H1 (cell line): Measurements from ENCODE around the gene DNAL4. TPM values are rescaled to one million over a fixed set of nuclear protein-coding genes. Genes with fewer than 3 reads are reported as not detected.

Source experiments
- CTCF ChIA-PET: fragments of 300-600 bp; sonication (Branson Sonifier 250); formaldehyde crosslinking; loops from one replicate; lab custom pipeline; 2021; ENCODE audit not compliant: partially characterized antibody; lab: Charles Lee
- POLR2A ChIA-PET: fragments of 300-600 bp; sonication (Branson Sonifier 250); formaldehyde crosslinking; loops from one replicate; lab custom pipeline; 2021; ENCODE audit warnings: inconsistent platforms; ENCODE audit not compliant: partially characterized antibody; lab: Charles Lee
- DNase-seq, 2 experiments: peaks; one replicate each; pipeline versions ENCODE4 v3.0.0 to v3.0.0-alpha.2; 2010 to 2022; ENCODE audit warnings: low spot score in 2 of 2, low read depth in 1 of 2, mixed read lengths in 1 of 2
- FAIRE-seq: peaks from 2 replicates; lab custom pipeline; 2011; peaks lifted over from hg19 to GRCh38; lab: Jason Lieb, UNC
- H2AFZ ChIP-seq: 2 replicates; pipeline ENCODE4 v1.8.1; 2012; ENCODE audit warnings: low read length, inconsistent platforms
- H2AK5ac ChIP-seq: 2 replicates; pipeline ENCODE4 v1.6.1; 2013; ENCODE audit warnings: low read depth, low read length
- H2BK120ac ChIP-seq: replicated peaks from 2 replicates; pipeline ENCODE3; 2013; ENCODE audit warnings: low read depth, low read length, inconsistent platforms
- H2BK12ac ChIP-seq: 2 replicates; pipeline ENCODE4 v1.6.1; 2013; ENCODE audit warnings: low read depth, low read length
- H2BK15ac ChIP-seq: 2 replicates; pipeline ENCODE4 v1.6.1; 2013; ENCODE audit warnings: low read length
- H2BK20ac ChIP-seq: 2 replicates; pipeline ENCODE4 v1.6.1; 2013; ENCODE audit warnings: low read length
- H2BK5ac ChIP-seq: 2 replicates; pipeline ENCODE4 v1.6.1; 2013; ENCODE audit warnings: low read depth, low read length
- H3K14ac ChIP-seq: 2 replicates; pipeline ENCODE4 v1.6.1; 2013; ENCODE audit warnings: inconsistent platforms; ENCODE audit not compliant: insufficient read length
- H3K18ac ChIP-seq: 2 replicates; pipeline ENCODE4 v1.6.1; 2013; ENCODE audit warnings: low read length; ENCODE audit errors: extremely low read depth
- H3K23ac ChIP-seq: 2 replicates; pipeline ENCODE4 v1.6.1; 2013; ENCODE audit warnings: inconsistent platforms; ENCODE audit not compliant: insufficient read length
- H3K23me2 ChIP-seq: 2 replicates; pipeline ENCODE4 v1.6.1; 2013; ENCODE audit warnings: low read depth, low read length
- H3K27ac ChIP-seq: 2 replicates; pipeline ENCODE4 v1.6.1; 2011; ENCODE audit warnings: low read depth, low read length, inconsistent platforms
- H3K27me3 ChIP-seq, 4 experiments: replicated peaks in 1 of 4; 1 replicate in 1 of 4; 2 replicates in 3 of 4; pipeline versions ENCODE4 v1.6.1 to v1.8.1; 2011 to 2013; ENCODE audit warnings: low read length in 3 of 4, mild to moderate bottlenecking in 3 of 4, inconsistent platforms in 2 of 4, mixed read lengths in 2 of 4, moderate library complexity in 1 of 4; ENCODE audit not compliant: control insufficient read depth in 3 of 4, insufficient read depth in 3 of 4; ENCODE audit errors: extremely low read depth in 1 of 4
- H3K36me3 ChIP-seq, 4 experiments: 2 replicates each; pipeline versions ENCODE4 v1.6.1 to v1.8.1; 2011 to 2013; ENCODE audit warnings: mild to moderate bottlenecking in 4 of 4, low read length in 3 of 4, moderate library complexity in 2 of 4, control low read depth in 1 of 4, inconsistent platforms in 1 of 4; ENCODE audit not compliant: insufficient read depth in 4 of 4, control insufficient read depth in 2 of 4
- H3K4ac ChIP-seq: replicated peaks from 2 replicates; pipeline ENCODE3; 2013; ENCODE audit warnings: low read length, low read depth, mixed read lengths, inconsistent platforms; ENCODE audit not compliant: insufficient read length
- H3K4me1 ChIP-seq, 4 experiments: replicated peaks in 1 of 4; 1 replicate in 1 of 4; 2 replicates in 3 of 4; pipeline versions ENCODE4 v1.6.1 to v1.8.1; 2011 to 2013; ENCODE audit warnings: low read length in 3 of 4, inconsistent platforms in 2 of 4, mixed read lengths in 1 of 4; ENCODE audit not compliant: insufficient read depth in 4 of 4, control insufficient read depth in 3 of 4
- H3K4me2 ChIP-seq, 2 experiments: 2 replicates each; pipeline versions ENCODE4 v1.6.1 to v1.8.1; 2011 to 2013; ENCODE audit warnings: low read depth in 2 of 2, low read length in 2 of 2, control low read depth in 1 of 2, inconsistent platforms in 1 of 2, mild to moderate bottlenecking in 1 of 2; ENCODE audit not compliant: insufficient read depth in 1 of 2
- H3K4me3 ChIP-seq, 4 experiments: fragments of 200-600, 300-600 bp in 1 of 4; sonication (generic), shearing (Covaris generic), sonication (Bioruptor Twin) in 1 of 4; 2 replicates each; pipeline versions ENCODE4 v1.5.1 to v1.8.1; 2011 to 2016; ENCODE audit warnings: low read length in 4 of 4, low read depth in 3 of 4, control low read depth in 2 of 4, inconsistent platforms in 2 of 4, mild to moderate bottlenecking in 2 of 4, mixed read lengths in 1 of 4, moderate library complexity in 1 of 4; ENCODE audit not compliant: insufficient read depth in 2 of 4; ENCODE audit errors: extremely low read depth in 1 of 4
- H3K56ac ChIP-seq: replicated peaks from 2 replicates; pipeline ENCODE3; 2013; ENCODE audit warnings: low read depth, mild to moderate bottlenecking, mixed read lengths, low read length, inconsistent platforms; ENCODE audit not compliant: insufficient read length
- H3K79me1 ChIP-seq: 2 replicates; pipeline ENCODE4 v1.6.1; 2013; ENCODE audit warnings: low read depth, low read length, control low read depth
- H3K79me2 ChIP-seq, 2 experiments: 2 replicates each; pipeline versions ENCODE4 v1.6.1 to v1.8.1; 2012 to 2013; ENCODE audit warnings: low read length in 2 of 2, mild to moderate bottlenecking in 2 of 2, inconsistent platforms in 1 of 2; ENCODE audit not compliant: insufficient read depth in 2 of 2, control insufficient read depth in 1 of 2
- H3K9ac ChIP-seq, 4 experiments: replicated peaks in 1 of 4; 1 replicate in 1 of 4; 2 replicates in 3 of 4; pipeline versions ENCODE4 v1.6.1 to v1.8.1; 2011 to 2013; ENCODE audit warnings: low read depth in 3 of 4, low read length in 3 of 4, control low read depth in 2 of 4, mild to moderate bottlenecking in 2 of 4, moderate library complexity in 2 of 4, inconsistent platforms in 1 of 4; ENCODE audit errors: extremely low read depth in 1 of 4
- H3K9me3 ChIP-seq, 2 experiments: 2 replicates each; pipeline versions ENCODE4 v1.6.1 to v1.8.1; 2012 to 2013; ENCODE audit warnings: mild to moderate bottlenecking in 2 of 2, moderate library complexity in 2 of 2, control low read depth in 1 of 2, inconsistent platforms in 1 of 2, low read depth in 1 of 2, low read length in 1 of 2, mixed read lengths in 1 of 2; ENCODE audit not compliant: insufficient read depth in 2 of 2
- H4K20me1 ChIP-seq, 2 experiments: replicated peaks in 1 of 2; 2 replicates each; pipeline versions ENCODE3 to v1.8.1; 2011 to 2013; ENCODE audit warnings: inconsistent platforms in 2 of 2, low read length in 2 of 2, mild to moderate bottlenecking in 1 of 2; ENCODE audit not compliant: insufficient read depth in 2 of 2, control insufficient read depth in 1 of 2
- H4K5ac ChIP-seq: 2 replicates; pipeline ENCODE4 v1.6.1; 2013; ENCODE audit warnings: low read length, low read depth, mixed read lengths, inconsistent platforms; ENCODE audit not compliant: insufficient read length
- H4K8ac ChIP-seq: 2 replicates; pipeline ENCODE4 v1.8.0; 2013; ENCODE audit warnings: mild to moderate bottlenecking, moderate library complexity, low read length, inconsistent platforms; ENCODE audit not compliant: insufficient read depth; ENCODE audit errors: extremely low read depth
- H4K91ac ChIP-seq: replicated peaks from 2 replicates; pipeline ENCODE3; 2013; ENCODE audit warnings: low read length, mixed read lengths, inconsistent platforms; ENCODE audit not compliant: insufficient read length
- CBX8 ChIP-seq: fragments of 300-800, 300-1000 bp; sonication (generic); IDR thresholded peaks from 2 replicates; pipeline ENCODE4 v1.7.1; 2016; ENCODE audit warnings: low read depth, low read length, borderline replicate concordance
- CHD2 ChIP-seq: IDR thresholded peaks from 2 replicates; pipeline ENCODE4 v1.6.1; 2012; ENCODE audit warnings: low read length, improper control_type of control experiment
- JUN ChIP-seq: IDR thresholded peaks from 2 replicates; pipeline ENCODE4 v1.6.1; 2011; ENCODE audit warnings: low read depth, mild to moderate bottlenecking, improper control_type of control experiment, low read length
- JUND ChIP-seq: IDR thresholded peaks from 2 replicates; pipeline ENCODE4 v1.6.1; 2011; ENCODE audit warnings: mild to moderate bottlenecking, improper control_type of control experiment, low read length
- RNF2 ChIP-seq: fragments of 200-900, 300-1000 bp; sonication (generic); IDR thresholded peaks from 2 replicates; pipeline ENCODE4 v1.7.1; 2016; ENCODE audit warnings: borderline replicate concordance, low read depth, mild to moderate bottlenecking, antibody characterized with exemption, low read length; ENCODE audit not compliant: poor library complexity, severe bottlenecking; ENCODE audit errors: missing control alignments
- RXRA ChIP-seq: IDR thresholded peaks from 2 replicates; pipeline ENCODE4 v1.6.1; 2011; ENCODE audit warnings: low read depth, mild to moderate bottlenecking, low read length, moderate library complexity; ENCODE audit not compliant: insufficient read depth
- SIX5 ChIP-seq: IDR thresholded peaks from 2 replicates; pipeline ENCODE4 v1.6.1; 2011; ENCODE audit warnings: mild to moderate bottlenecking, low read depth, low read length
- TAF7 ChIP-seq: optimal IDR thresholded peaks from 2 replicates; pipeline ENCODE3; 2011; ENCODE audit warnings: low read depth, mild to moderate bottlenecking, inconsistent platforms, low read length, moderate library complexity, borderline replicate concordance
- USF2 ChIP-seq: IDR thresholded peaks from 2 replicates; pipeline ENCODE4 v1.6.1; 2011; ENCODE audit warnings: low read length, improper control_type of control experiment
- YY1 ChIP-seq: IDR thresholded peaks from 2 replicates; pipeline ENCODE4 v1.6.1; 2011; ENCODE audit warnings: low read depth, mild to moderate bottlenecking, low read length
- WGBS, 2 experiments: shearing (Covaris generic) in 1 of 2; methylation state at CpG; one replicate each; pipeline versions ENCODE4 v1.1.6 to v1.1.7; 2013 to 2015; ENCODE audit warnings: low lambda C conversion rate in 2 of 2, mixed read lengths in 2 of 2, inconsistent platforms in 1 of 2, low coverage in 1 of 2, missing lambda C conversion rate in 1 of 2; ENCODE audit not compliant: insufficient replicate concordance in 2 of 2, insufficient coverage in 1 of 2, insufficient read length in 1 of 2; ENCODE audit errors: extremely low coverage in 1 of 2, missing lambda C conversion rate in 1 of 2; 5-methylcytosine and 5-hydroxymethylcytosine counted together
- polyA plus RNA-seq, 7 experiments: library from polyadenylated mRNA; depleted of rRNA in 3 of 7; stranded (reverse) in 5 of 7; unstranded in 2 of 7; fragments of >200 nt in 5 of 7; fragments of 200-250 nt in 2 of 7; gene quantifications; 1 replicate in 5 of 7; 2 replicates in 1 of 7; 4 replicates in 1 of 7; pipeline versions ENCODE4 v1.2.1 to v1.2.3, GENCODE V29; 2011 to 2013; ENCODE audit warnings: missing spikeins in 2 of 7, mixed read lengths in 2 of 7
- total RNA-seq: library from RNA; stranded (reverse); fragmentation: NEBNext Ultra II Directional; extraction: Animal tissue kit (Norgen Biotek cat#: 25700); gene quantifications from 2 replicates; pipeline ENCODE4 v1.2.1, GENCODE V29; 2021

The DNAL4 gene
- total and polyA plus RNA-seq, 2 of the 8 experiments (the other 6 are each of a cell fraction or from before 2014, with no cell fraction given): 8.8 to 14.0 TPM

- 94% methylated on average over 27 of the region's 27 CpGs; no CpG with 5 or more reads in 1 of the 2 experiments for WGBS, 2 experiments
- Histone ChIP-seq H3K79me2 (no peaks in the 10 kb centered on the region), H2AFZ (no peak overlapping the region), H3K27ac (no peak overlapping the region), H4K5ac (no peak overlapping the region), H3K4ac (no peak overlapping the region), H4K91ac (no peak overlapping the region), H3K4me3 (no peak overlapping the region), H3K9me3 (no peaks in the 10 kb centered on the region), H3K4me1 (peaks cover 0 to 4% (median 0%) of the 10 kb centered on the region in 4 experiments; a peak in 1 of 7 replicates), H3K56ac (no peak overlapping the region), H4K20me1 (peaks cover 0 to 2% of the 10 kb centered on the region in 2 experiments), H3K23ac (no peak overlapping the region), H2BK5ac (no peak overlapping the region; the same call in 1 of the 2 replicates), H3K36me3 (no peaks in the 10 kb centered on the region), H4K8ac (no peak overlapping the region), H3K9ac (no peak overlapping the region), H3K79me1 (peaks cover 2% of the 10 kb centered on the region; the same call in 1 of the 2 replicates), H3K4me2 (no peak overlapping the region), H2BK20ac (no peak overlapping the region), H3K23me2 (peaks cover 6% of the 10 kb centered on the region; the same call in 1 of the 2 replicates), H2BK15ac (no peak overlapping the region), H3K18ac (no peak overlapping the region), H2AK5ac (no peak overlapping the region), H2BK12ac (no peak overlapping the region), H2BK120ac (no peak overlapping the region), H3K14ac (no peak overlapping the region), H3K27me3 (no peaks in the 10 kb centered on the region; a peak in 1 of 7 replicates)
- CTCF ChIA-PET: interaction anchor here (1.0 to 3.1 kb wide), 3 partner anchors 10 to 534 kb away, joined by 3 to 9 read pairs (median 4); no protein-coding TSS in a partner anchor
- POLR2A ChIA-PET: interaction anchor here (1.3 kb wide), 1 partner anchor 9 kb away, joined by 3 read pairs; no protein-coding TSS in a partner anchor
- no peak for DNase-seq
- no peak for FAIRE-seq
- TF ChIP-seq JUND (no peak), RNF2 (no peak), CBX8 (no peak), TAF7 (no peak), JUN (no peak), CHD2 (no peak), RXRA (no peak), YY1 (no peak), SIX5 (no peak), USF2 (no peak)
Observed at GRCh38 chr22:38777087-38777671, 16.8 kb downstream of the DNAL4 start.
